ENCODE measurements around the gene TNFRSF4.

Gene TNFRSF4

DNA sequence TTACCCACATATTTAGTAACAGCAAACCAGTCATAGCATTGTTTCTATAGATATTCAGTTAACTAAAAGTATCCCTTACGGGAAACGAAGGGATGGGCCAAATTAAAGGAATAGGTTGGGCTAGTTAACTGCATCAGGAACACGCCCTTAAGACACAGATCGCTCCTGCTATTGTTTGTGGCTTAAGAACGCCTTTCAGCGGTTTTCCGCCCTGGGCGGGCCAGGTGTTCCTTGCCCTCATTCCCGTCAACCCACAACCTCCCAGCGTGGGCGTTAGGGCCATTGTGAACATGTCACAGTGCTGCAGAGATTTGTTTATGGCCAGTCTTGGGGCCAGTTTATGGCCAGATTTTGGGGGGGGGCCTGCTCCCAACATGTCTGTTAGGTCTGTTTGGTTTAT lies 22.2 kb downstream of the TNFRSF4 start:
- TF ChIP-seq, protein P1, sequence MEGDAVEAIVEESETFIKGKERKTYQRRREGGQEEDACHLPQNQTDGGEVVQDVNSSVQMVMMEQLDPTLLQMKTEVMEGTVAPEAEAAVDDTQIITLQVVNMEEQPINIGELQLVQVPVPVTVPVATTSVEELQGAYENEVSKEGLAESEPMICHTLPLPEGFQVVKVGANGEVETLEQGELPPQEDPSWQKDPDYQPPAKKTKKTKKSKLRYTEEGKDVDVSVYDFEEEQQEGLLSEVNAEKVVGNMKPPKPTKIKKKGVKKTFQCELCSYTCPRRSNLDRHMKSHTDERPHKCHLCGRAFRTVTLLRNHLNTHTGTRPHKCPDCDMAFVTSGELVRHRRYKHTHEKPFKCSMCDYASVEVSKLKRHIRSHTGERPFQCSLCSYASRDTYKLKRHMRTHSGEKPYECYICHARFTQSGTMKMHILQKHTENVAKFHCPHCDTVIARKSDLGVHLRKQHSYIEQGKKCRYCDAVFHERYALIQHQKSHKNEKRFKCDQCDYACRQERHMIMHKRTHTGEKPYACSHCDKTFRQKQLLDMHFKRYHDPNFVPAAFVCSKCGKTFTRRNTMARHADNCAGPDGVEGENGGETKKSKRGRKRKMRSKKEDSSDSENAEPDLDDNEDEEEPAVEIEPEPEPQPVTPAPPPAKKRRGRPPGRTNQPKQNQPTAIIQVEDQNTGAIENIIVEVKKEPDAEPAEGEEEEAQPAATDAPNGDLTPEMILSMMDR (IDR thresholded peaks at IDR 0.05; ENCODE audit: borderline replicate concordance, control extremely low read depth, extremely low read depth, insufficient read depth, missing control alignments), result no peak
- DNase-seq (ENCODE audit: low spot score), result no peak
- in situ Hi-C loops (cut with MboI; ENCODE audit: low sequenced_read_pairs, unreplicated experiment), result no loop called here

DNA sequence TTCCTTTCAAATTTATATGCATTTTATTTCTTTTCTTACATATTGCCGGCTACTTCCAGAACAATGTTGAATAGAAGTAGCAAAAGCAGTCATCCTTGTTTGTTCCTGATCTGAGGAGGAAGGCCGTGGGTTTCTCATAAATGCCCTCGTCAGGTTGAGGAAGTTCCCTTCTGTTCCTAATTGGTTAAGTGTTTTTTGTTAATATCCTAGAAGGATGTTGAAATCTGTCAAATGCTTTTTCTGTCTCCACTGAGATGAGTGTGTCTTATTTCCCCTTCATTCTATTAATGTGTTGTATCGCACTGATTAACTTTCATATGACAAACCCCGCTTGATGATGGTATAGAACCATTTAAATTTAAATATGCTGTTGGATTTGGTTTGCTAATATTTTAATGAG lies 24.8 kb downstream of the TNFRSF4 start:
- DNase-seq (ENCODE audit: low spot score), result no peak
- in situ Hi-C loops (cut with MboI; ENCODE audit: low sequenced_read_pairs, unreplicated experiment), result no loop called here
- TF ChIP-seq, protein P1 (IDR thresholded peaks at IDR 0.05; ENCODE audit: borderline replicate concordance, control extremely low read depth, extremely low read depth, insufficient read depth, missing control alignments), result no peak

DNA sequence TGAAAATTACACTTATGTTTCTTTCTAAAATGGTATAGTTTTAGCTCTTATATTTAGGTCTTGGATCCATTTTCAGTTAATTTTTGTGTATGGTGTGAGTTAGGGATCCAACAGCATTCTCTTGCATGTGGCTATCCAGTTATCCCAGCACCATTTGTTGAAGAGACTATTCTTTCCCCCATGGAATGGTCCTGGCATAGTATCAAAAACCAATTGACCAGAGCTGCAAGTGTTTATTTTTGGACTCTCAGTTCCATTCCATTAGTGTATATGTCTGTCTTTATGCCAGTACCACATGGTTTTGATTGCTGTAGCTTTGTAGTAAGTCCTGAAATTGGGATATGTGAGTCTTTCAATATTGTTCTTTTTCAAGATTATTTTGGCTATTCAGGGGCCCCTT lies 26.0 kb downstream of the TNFRSF4 start:
- TF ChIP-seq, protein P1 (IDR thresholded peaks at IDR 0.05; ENCODE audit: borderline replicate concordance, control extremely low read depth, extremely low read depth, insufficient read depth, missing control alignments), result no peak
- no peak for DNase-seq (ENCODE audit: low spot score)
- in situ Hi-C loops (cut with MboI; ENCODE audit: low sequenced_read_pairs, unreplicated experiment), result no loop called here

DNA sequence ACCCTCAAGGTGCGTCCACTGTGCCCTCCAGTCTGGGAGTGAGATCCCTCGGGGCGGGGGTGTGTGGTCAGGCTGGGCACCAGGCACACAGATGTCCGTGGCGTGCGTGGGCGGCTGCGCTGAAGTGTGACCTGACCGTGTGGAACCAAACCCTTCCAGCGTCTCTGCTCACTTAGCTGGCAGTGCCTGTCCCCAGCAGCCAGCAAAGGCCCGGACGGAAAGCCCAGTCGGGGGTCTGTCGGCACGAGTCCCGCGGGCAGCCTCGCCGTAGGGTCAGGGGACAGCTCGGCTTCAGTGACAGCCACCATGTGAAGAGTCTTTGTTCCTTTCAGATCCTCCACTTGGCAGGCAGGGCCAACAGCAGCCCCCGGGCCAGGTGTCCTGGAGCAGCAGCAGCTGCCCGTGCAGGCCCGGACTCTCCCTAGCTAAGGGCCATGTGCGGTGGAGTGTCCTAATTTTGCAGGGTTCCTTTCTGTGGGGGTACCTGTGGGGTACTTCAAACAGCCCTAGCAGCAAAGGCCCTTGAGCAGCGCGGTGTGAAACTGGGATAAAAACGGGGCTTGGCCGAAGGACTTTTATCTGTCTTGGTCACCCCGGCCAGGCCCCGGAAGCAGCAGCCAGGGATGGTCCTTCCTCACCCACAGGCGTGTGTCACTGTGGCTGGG lies 28.7 kb downstream of the TNFRSF4 start:
- TF ChIP-seq, protein P1 (IDR thresholded peaks at IDR 0.05; ENCODE audit: borderline replicate concordance, control extremely low read depth, extremely low read depth, insufficient read depth, missing control alignments), result no peak
- in situ Hi-C loops (cut with MboI; ENCODE audit: low sequenced_read_pairs, unreplicated experiment), result no loop called here

DNA sequence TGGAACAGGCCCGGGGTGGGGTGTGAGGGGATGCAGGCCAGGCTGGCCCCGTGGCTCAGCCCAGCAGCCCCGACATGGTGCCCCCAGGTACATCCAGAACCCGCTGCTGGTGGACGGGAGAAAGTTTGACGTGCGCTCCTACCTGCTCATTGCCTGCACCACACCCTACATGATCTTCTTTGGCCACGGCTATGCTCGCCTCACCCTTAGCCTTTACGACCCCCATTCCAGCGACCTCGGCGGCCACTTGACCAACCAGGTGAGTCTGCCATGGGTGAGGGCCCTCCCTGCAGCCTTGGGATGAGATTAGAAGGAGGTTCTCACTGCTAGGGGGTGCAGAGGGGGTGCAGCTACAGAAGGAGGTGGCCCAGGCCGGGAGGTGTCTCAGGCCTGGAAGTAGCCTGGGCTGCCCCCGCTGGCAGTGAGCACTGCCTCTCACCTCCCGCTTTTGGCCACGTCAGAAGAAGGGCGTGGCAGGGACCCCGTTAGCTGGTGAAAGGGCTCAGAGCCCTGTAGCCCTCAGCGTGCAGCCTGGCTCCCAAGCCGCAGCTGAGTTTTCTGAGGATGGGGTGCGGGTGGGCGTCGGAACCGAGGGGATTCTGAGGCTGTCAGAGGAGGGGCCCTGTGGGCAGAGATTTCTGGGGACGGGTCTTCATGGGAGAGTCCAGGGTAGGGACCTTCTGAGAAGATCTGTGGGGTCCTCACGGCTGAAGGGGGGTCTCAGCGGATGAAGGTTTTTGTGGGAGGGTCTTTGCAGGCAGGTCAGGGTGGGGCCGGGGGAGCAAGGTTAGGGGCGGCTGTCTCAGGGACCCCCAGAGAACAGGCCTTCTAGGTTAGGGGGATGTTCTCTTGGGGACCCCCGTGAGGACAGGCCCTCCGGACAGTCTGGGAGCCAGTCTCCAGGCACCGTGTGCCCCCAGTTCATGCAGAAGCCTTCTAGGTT lies 29.8 kb downstream of the TNFRSF4 start:
- in situ Hi-C loops (cut with MboI; ENCODE audit: low sequenced_read_pairs, unreplicated experiment), result no loop called here
- TF ChIP-seq, protein P1 (IDR thresholded peaks at IDR 0.05; ENCODE audit: borderline replicate concordance, control extremely low read depth, extremely low read depth, insufficient read depth, missing control alignments), result no peak
- no peak for DNase-seq (ENCODE audit: low spot score)

More for the DNA sequence above, 28.7 kb downstream of the TNFRSF4 start:
- no peak for DNase-seq (ENCODE audit: low spot score)

DNA sequence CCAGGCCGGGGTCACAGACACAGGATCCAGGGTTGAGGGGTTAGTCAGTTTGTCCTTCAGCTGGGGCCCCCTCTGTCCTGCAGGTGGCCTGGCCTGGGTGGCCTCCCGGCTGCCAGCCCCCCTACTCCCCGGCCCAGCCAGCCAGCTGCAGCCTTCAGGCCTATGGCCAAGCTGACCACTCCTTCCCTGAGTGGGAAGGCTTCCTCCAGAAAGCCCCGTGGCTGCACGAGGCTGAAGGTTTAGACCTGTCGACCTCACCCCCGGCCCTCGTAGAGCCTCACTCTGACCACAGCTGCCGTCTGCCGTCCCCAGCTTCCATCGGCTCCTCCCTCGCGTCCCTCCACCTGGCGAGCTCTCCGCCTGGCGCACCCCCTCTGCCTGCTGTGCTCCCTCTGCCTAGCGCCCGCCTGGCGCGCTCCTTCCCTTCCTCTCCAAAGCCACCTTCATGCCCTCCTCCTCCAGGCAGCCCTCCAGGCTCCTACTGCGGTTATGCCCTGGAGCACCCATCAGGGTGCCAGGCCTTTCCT lies 30.7 kb downstream of the TNFRSF4 start:
- no peak for DNase-seq (ENCODE audit: low spot score)
- in situ Hi-C loops (cut with MboI; ENCODE audit: low sequenced_read_pairs, unreplicated experiment), result no loop called here
- TF ChIP-seq, protein P1 (IDR thresholded peaks at IDR 0.05; ENCODE audit: borderline replicate concordance, control extremely low read depth, extremely low read depth, insufficient read depth, missing control alignments), result no peak

Measured in GM13976 (cell line).